ENCODE data around the gene VAT1.
"Not testable (repeated sequence)": the region's sequence is repeated elsewhere in the genome, so short reads cannot be mapped to it uniquely, and the experiment has no call there.

Gene VAT1

GRCh38 chr17:43021741-43022512, at the start of gene VAT1:
TSS of gene VAT1 (minus strand) at chr17:43022385. CDS start at chr17:43022322, 63 bp downstream.
- peak; percentile 73 to 81 for DNase-seq
- no peak for TF ChIP-seq GATA1 (IDR thresholded peaks at IDR 0.05; ENCODE audit: low read depth, low read length)
- no peak for TF ChIP-seq POLR2A (IDR thresholded peaks at IDR 0.05; ENCODE audit: low read length)

DNA sequence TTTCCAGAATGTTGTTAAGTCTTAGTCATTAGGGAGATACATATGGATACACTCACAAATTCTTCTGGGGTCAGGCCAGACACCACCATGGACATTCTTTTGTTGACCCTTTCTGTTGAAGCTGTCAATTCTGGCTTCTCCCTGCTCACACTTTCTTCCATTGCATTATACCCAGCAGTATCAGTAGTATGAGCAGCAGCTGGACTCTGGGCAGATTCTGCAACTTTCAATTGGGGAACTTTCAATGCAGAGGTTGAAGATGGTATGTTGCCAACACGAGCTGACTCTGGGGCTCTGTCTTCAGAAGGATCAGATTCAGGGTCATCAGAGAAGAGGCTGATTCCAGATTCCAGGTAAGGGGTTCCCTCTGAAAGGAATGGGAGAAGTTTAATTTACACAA, 48.7 kb upstream of the VAT1 start:
- no peak for TF ChIP-seq POLR2A (IDR thresholded peaks at IDR 0.05; ENCODE audit: low read length)
- TF ChIP-seq GATA1 (IDR thresholded peaks at IDR 0.05; ENCODE audit: low read depth, low read length): no peak
- no peak for DNase-seq

GRCh38 chr17:43070257-43070656, 48.1 kb upstream of the VAT1 start:
- no peak for DNase-seq
- no peak for TF ChIP-seq GATA1 (IDR thresholded peaks at IDR 0.05; ENCODE audit: low read depth, low read length)
- TF ChIP-seq POLR2A (IDR thresholded peaks at IDR 0.05; ENCODE audit: low read length): no peak

GRCh38 chr17:43069368-43069898, 47.2 kb upstream of the VAT1 start:
- no peak for TF ChIP-seq POLR2A (IDR thresholded peaks at IDR 0.05; ENCODE audit: low read length)
- no peak for TF ChIP-seq GATA1 (IDR thresholded peaks at IDR 0.05; ENCODE audit: low read depth, low read length)
- DNase-seq: no peak

DNA sequence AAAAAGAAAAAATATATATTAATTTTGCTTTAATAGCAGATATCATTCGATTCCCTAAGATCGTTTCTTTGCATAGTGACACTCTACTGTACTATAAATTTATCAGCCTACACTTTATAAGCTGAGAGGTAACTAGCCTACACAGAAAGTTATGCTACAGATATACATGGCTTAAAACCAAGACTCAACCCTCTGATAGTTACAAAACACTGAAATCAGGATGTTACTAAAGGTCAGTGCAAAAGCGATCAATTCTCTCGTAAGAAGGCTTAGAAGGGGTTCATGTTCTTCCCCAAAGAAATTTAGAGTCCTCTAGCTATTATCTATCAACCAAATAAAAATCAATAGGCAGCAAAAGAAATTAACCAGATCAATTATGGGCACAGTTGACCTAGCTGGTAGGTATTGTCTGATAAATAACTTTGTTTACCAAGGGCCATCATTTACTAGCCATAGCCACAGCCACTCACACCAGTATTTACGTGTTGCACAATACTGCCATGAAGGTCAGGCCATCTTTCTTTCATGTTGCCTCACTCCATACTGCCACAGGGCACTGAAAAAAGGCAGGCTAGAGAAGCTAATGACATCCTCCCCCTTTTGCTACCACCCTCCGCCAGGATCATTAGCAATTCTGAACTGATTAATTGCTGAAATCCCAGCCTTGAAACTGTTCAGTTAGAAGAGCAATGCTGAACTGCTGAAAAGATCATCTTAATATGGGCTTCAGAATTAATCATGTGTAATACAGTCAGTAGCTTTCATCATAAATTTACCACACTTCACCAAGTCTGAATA, 46.6 kb upstream of the VAT1 start:
- TF ChIP-seq GATA1 (IDR thresholded peaks at IDR 0.05; ENCODE audit: low read depth, low read length) (no peak), POLR2A (IDR thresholded peaks at IDR 0.05; ENCODE audit: low read length) (no peak)

DNA sequence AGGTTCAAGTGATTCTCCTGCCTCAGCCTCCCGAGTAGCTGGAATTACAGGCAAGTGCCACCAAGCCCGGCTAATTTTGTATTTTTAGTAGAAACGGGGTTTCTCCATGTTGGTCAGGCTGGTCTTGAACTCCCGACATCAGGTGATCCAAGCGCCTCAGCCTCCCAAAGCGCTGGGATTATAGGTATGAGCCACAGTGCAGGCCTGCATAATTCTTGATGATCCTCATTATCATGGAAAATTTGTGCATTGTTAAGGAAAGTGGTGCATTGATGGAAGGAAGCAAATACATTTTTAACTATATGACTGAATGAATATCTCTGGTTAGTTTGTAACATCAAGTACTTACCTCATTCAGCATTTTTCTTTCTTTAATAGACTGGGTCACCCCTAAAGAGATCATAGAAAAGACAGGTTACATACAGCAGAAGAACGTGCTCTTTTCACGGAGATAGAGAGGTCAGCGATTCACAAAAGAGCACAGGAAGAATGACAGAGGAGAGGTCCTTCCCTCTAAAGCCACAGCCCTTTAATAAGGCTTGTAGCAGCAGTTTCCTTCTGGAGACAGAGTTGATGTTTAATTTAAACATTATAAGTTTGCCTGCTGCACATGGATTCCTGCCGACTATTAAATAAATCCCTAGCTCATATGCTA, 40.9 kb upstream of the VAT1 start:
- TF ChIP-seq POLR2A (IDR thresholded peaks at IDR 0.05; ENCODE audit: low read length) (no peak), GATA1 (IDR thresholded peaks at IDR 0.05; ENCODE audit: low read depth, low read length) (no peak)
- DNase-seq: no peak

More for the DNA sequence above, 46.6 kb upstream of the VAT1 start:
- no peak for DNase-seq

DNA sequence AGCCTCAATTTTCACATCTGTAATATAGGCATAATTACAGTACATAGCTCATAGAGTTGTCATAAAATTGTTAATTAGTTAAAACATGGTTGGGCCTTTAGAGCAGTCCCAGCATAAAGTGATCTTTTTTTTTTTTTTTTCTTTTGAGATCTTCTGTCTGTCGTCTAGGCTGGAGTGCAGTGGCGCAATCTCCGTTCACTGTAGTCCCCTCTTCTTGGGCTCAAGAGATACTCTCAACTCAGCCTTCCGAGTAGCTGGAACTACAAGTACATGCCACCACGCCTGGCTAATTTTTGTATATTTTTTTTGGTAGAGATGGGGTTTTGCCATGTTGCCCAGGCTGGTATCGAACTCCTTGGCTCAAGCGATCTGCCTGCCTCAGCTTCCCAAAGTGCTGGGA, 33.9 kb upstream of the VAT1 start:
- TF ChIP-seq POLR2A (IDR thresholded peaks at IDR 0.05; ENCODE audit: low read length) (no peak), GATA1 (IDR thresholded peaks at IDR 0.05; ENCODE audit: low read depth, low read length) (no peak)
- DNase-seq: no peak

GRCh38 chr17:43053008-43053407, 30.8 kb upstream of the VAT1 start:
- DNase-seq: not testable (repeated sequence)

GRCh38 chr17:43051969-43052368, 29.8 kb upstream of the VAT1 start:
- TF ChIP-seq POLR2A (IDR thresholded peaks at IDR 0.05; ENCODE audit: low read length) (no peak), GATA1 (IDR thresholded peaks at IDR 0.05; ENCODE audit: low read depth, low read length) (no peak)
- DNase-seq: no peak

DNA sequence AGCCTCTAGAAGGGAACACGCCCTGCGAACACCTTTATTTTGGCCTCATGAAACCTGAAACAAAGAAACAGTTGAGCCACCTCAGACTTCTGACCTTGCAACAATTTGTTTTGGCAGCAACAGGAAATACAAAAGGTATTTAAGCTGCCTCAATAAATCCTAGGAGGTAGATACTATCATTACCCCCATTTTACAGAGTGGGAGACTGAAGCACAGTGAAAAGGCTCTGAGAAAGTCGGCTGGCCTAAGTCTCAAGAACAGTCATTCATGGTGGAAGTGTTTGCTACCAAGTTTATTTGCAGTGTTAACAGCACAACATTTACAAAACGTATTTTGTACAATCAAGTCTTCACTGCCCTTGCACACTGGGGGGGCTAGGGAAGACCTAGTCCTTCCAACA, 21.8 kb upstream of the VAT1 start:
- no peak for DNase-seq
- no peak for TF ChIP-seq POLR2A (IDR thresholded peaks at IDR 0.05; ENCODE audit: low read length)
- no peak for TF ChIP-seq GATA1 (IDR thresholded peaks at IDR 0.05; ENCODE audit: low read depth, low read length)

GRCh38 chr17:43043307-43043706, 21.1 kb upstream of the VAT1 start:
- no peak for DNase-seq

GRCh38 chr17:43042025-43042628, 19.9 kb upstream of the VAT1 start:
- TF ChIP-seq POLR2A (IDR thresholded peaks at IDR 0.05; ENCODE audit: low read length) (no peak), GATA1 (IDR thresholded peaks at IDR 0.05; ENCODE audit: low read depth, low read length) (no peak)
- DNase-seq: peak; percentile 24 to 55

More at GRCh38 chr17:43043307-43043706, 21.1 kb upstream of the VAT1 start:
- no peak for TF ChIP-seq POLR2A (IDR thresholded peaks at IDR 0.05; ENCODE audit: low read length)

DNA sequence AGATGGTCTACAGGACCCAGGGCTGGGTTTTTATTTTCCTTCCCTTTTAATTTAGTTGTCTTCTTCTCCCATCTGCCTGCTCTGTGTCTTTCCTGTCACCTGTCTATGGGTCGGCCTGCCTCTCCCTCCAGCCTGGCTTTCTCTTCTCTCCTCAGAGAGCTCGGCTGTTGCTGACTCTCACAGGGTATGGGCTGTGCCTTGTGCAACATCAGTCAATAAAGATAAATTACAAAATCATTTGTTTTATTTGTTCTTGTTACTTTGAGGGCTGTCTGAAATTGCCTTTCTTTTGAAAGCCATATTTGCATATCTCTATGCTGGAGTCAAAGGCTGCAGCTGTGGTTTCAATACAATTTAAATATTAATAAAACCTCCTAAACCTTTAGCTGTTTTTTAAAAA, 18.5 kb upstream of the VAT1 start:
- TF ChIP-seq POLR2A (IDR thresholded peaks at IDR 0.05; ENCODE audit: low read length) (no peak), GATA1 (IDR thresholded peaks at IDR 0.05; ENCODE audit: low read depth, low read length) (no peak)
- no peak for DNase-seq

- no peak for DNase-seq
- TF ChIP-seq POLR2A (IDR thresholded peaks at IDR 0.05; ENCODE audit: low read length) (no peak), GATA1 (IDR thresholded peaks at IDR 0.05; ENCODE audit: low read depth, low read length) (no peak)
Observed at GRCh38 chr17:43039646-43040045, 17.5 kb upstream of the VAT1 start.

Measured in erythroblast (primary cell).